Measurements from ENCODE around the gene ART3.

Gene ART3

DNA sequence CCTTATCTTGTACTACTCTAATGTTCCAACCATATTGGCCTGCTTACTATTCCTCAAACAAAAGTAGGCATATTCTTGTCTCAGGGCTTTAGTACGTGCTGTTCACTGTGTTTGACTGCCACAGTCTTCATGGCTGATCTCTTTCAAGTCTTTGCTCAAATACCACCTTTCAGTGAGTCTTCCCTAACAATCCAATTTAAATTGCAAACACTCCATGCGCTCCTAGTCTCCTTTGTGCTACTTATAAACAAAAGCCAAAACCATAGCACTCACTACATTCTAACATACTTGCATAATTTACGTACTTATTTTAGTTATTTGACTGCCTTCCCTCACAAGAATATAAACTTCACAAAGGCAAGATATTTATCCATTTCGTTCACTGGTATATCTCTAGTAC lies 1.7 kb upstream of the ART3 start:
- no peak for DNase-seq (ENCODE audit: low read depth)

DNA sequence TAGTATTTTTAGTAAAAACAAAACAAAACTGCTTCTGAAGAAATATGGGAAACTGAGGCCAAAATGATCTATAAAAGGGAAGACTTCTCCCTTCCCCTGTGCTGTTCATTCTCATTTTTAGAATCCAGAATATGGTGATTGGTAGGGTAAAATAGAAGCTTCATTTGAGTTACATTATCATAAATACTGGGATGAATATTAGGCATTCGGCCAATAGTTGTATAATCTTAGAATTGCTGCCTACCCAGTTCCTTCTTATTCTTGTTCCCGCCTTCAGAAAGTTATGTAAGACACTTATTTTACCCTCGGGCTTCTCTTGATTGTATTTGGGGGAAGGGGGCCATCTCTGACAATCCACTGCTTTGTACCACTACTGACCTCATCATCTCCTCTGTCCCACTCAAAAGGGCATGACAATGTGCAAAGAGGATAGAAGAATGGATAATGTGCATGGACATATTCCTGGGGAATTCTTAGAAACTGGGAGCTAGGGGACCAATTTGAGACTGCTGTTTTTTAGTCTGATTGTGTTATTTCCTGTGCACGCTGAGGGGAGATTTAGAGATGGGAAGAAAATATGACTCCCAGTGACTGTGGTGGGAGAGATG lies 588 bp downstream of the ART3 start:
- DNase-seq (ENCODE audit: low read depth): no peak

DNA sequence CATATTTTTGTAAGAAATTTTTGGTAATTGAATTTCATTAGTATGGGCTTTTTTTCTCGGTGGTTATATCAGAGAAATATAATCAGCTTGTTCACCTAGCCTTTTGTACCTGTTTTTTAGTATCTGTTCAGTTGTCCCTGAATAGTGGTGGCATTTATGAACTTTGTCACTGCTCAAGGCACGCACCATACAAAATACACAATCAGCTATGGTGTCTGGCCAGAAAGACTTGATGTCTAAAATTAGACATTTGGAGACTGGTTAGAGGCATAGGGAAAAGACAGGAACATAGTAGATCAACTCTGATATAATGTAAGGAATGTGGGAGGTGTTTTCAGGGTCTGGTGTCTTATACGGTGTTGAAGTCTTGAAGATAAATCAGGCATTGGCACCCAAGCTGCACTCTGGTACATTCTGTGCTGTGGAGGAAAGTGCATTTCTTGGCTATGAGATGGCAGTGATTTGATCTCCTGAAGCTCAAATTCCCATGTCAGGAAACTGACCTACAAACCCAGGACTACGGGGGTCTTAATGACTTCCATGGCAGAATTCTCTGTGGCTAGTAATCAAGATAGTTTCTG lies 3.6 kb downstream of the ART3 start:
- no peak for DNase-seq (ENCODE audit: low read depth)

- DNase-seq (ENCODE audit: low read depth): no peak
Observed at GRCh38 chr4:76083386-76083988, 9.0 kb downstream of the ART3 start.

GRCh38 chr4:76084542-76084941 lies 10.0 kb downstream of the ART3 start:
- no peak for DNase-seq (ENCODE audit: low read depth)

- peak; percentile 60 for DNase-seq (ENCODE audit: low read depth)
Observed at GRCh38 chr4:76087007-76087769, 12.7 kb downstream of the ART3 start.

GRCh38 chr4:76088719-76089118 lies 14.2 kb downstream of the ART3 start:
- no peak for DNase-seq (ENCODE audit: low read depth)

GRCh38 chr4:76090241-76090691 lies 15.8 kb downstream of the ART3 start:
- DNase-seq (ENCODE audit: low read depth): peak; percentile 96

- no peak for DNase-seq (ENCODE audit: low read depth)
Observed at GRCh38 chr4:76091052-76091451, 16.5 kb downstream of the ART3 start.

DNA sequence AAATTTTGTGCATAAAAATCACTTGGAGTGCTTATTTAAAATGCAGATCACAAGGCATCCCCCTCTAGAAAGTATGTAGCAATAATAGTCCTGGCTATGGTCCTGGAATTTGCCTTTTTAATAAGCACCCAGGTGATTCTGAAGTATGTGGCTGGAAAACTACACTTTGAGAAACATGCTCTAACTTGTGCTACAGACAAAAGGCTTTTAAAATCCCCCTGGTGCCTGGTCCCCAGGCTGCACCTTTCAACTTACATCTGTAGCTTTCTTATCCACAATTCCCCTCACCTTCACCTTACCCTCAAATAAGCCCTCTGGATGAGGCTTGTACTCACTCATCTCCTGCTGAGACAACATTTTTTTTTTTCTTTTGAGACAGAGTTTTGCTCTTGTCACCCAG lies 21.1 kb downstream of the ART3 start:
- DNase-seq (ENCODE audit: low read depth): no peak

DNA sequence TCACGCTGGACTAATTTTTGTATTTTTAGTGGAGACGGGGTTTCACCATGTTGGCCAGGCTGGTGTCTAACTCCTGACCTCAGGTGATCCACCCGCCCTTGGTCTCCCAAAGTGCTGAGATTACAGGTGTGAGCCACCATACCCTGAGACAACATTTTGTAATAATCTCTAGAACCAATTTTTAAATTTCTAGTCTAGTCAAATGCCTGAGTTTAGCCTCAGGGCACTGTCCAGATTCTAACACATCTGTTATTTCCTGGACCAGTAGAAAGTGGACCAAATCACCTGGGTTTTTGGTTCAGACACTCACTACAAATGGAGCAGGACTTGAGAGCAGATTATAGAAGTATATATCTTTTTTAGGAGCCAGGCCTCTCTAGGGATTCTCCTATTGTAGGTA lies 21.6 kb downstream of the ART3 start:
- no peak for DNase-seq (ENCODE audit: low read depth)

GRCh38 chr4:76105652-76106051 lies 31.1 kb downstream of the ART3 start:
- no peak for DNase-seq (ENCODE audit: low read depth)

- no peak for DNase-seq (ENCODE audit: low read depth)
Observed at GRCh38 chr4:76106442-76106841, 31.9 kb downstream of the ART3 start.

DNA sequence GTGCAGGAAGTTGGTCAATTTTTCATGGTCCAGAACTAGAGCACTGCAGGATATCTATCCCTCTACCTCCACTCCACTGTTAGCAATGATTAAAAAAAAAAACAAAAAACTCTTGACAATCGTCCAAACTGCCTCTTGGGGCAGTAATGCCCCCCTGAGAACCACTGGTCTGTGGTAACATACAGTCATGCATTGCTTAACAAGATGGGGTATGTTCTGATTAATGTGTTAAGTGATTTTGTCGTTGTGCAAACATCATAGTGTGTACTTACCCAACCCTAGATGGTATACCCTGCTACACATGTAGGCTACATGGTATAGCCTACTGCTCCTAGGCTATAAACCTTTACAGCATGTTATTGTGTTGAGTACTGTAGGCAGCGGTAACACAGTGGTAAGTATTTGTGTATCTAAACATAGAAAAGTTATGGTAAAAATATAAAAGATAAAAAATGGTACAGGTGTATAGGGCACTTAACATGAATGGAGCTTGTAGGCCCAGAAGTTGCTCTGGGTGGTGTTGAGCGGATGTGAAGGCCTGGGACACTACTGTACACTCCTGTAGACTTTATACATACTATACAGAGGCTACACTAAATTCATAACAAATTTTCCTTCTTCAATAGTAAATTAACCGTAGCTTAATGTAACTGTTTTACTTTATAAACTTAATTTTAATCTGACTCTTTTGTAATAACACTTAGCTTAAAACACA lies 34.1 kb downstream of the ART3 start:
- DNase-seq (ENCODE audit: low read depth): peak; percentile 16

GRCh38 chr4:76116821-76117220 lies 42.3 kb downstream of the ART3 start:
- no peak for DNase-seq (ENCODE audit: low read depth)

GRCh38 chr4:76117536-76117935 lies 43.0 kb downstream of the ART3 start:
- no peak for DNase-seq (ENCODE audit: low read depth)

DNA sequence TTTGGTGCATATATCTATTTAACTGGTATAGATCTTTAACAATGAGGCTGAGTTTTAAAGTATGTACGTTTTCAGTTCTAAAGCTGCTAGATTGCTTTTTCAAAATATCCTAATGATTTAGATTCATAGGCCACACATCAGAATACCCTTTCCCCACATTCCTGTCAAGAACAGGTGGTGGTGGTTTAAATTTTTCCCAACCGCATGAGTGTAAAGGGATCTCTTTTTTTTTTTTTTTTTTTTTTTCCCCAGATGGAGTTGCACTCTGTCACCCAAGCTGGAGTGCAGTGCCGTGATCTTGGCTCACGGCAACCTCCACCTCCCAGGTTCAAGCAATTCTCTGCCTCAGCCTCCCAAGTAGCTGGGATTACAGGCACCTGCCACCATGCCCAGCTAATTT lies 45.7 kb downstream of the ART3 start:
- DNase-seq (ENCODE audit: low read depth): no peak

GRCh38 chr4:76125816-76126215 lies 51.3 kb downstream of the ART3 start:
- peak; percentile 0 for DNase-seq (ENCODE audit: low read depth)

DNA sequence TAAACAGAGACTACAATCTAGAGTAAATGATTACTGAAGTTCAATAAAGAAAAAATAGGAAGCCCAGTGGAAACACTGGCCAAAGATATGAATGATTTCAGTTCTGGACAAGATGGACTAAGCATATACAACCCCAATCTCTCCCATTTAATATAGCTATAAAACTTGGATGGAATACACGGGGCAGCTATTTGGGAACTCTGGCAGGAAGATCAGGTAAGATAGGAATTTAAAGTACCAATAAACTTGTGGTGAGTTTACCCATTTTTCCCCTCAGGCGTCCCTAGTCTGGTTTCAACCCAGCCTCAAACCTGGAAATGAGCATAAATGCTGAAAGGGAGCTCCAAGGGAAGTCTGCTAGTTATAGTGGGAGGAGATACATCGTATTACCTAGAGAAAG lies 53.2 kb downstream of the ART3 start:
- no peak for DNase-seq (ENCODE audit: low read depth)

- no peak for DNase-seq (ENCODE audit: low read depth)
Observed at GRCh38 chr4:76141241-76141640, 66.7 kb downstream of the ART3 start.

DNA sequence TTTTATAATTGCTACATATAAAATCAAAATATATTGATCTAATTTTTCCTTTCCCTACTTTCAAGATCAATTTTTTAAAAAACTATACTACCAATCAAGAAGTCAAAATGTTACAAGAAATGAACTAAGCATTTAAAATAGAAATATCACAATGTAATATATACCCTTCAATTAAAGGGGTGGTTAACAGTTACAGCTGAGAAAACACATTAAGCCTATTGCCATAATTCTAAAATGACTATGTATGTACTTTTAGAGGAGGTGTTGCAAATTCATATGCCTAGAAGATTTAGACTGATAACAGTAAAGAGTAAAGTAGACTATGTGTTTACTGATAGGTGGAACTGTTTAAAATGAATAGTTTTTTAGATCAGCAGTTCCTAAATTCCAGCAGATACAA lies 70.0 kb downstream of the ART3 start:
- no peak for DNase-seq (ENCODE audit: low read depth)

DNA sequence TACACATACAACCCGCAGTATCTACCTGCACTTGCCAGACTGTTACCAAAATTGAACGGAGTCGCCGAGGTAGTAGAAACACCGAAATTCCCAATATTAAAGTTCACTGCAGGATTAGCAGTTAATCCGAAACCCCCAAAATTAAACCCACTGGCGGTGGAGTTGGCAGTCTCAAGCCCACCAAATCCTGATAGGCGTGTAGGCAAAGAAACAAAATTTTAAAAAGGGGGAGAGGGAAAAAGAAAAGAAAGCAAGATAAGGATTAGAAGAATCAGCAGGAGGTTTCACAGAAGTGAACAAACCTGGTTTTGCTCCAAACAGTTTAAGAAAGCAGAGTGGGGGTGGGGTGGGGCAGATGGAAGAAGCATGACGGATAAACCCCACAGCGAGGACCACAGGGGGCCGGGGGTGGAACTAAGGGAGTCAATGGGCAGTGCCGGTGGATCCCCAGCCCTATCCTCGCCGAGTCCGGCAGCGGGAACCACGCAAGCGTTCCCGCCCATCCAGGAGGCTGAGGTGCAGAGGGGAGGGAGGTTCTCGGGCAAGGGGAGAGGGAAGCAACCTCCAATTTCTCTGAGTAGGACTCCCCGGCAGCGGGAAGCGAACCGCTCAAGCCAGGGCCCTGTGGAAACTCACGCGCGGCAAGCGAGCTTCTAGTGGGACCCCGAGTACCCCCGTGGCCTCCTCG lies 73.1 kb downstream of the ART3 start:
- DNase-seq (ENCODE audit: low read depth): peak; percentile 83

Data from EH (cell line).